SKM-1 treated with dmso at 0.1 percent for 144 hours (cell line): ENCODE measurements around the gene CACNA1C.

Experiments
- DNase-seq: peaks from one replicate; lab custom pipeline; 2025; ENCODE audit not compliant: unreplicated experiment; lab: John Stamatoyannopoulos, UW

CACNA1C gene

GRCh38 chr12:2311020-2311778, 258.4 kb downstream of the CACNA1C start:
- no peak for DNase-seq

GRCh38 chr12:2312175-2312574, 259.4 kb downstream of the CACNA1C start:
- no peak for DNase-seq

- DNase-seq = no peak
These were observed 260.0 kb downstream of the CACNA1C start for GRCh38 chr12:2312770-2313169.

GRCh38 chr12:2314492-2314891, 261.7 kb downstream of the CACNA1C start:
- DNase-seq = no peak

GRCh38 chr12:2317772-2318171, 265.0 kb downstream of the CACNA1C start:
- DNase-seq = no peak

- DNase-seq = no peak
These were observed 265.5 kb downstream of the CACNA1C start for GRCh38 chr12:2318286-2318685.

GRCh38 chr12:2319136-2319535, 266.3 kb downstream of the CACNA1C start:
- DNase-seq = no peak

GRCh38 chr12:2319737-2320506, 267.1 kb downstream of the CACNA1C start:
- no peak for DNase-seq

GRCh38 chr12:2320841-2321240, 268.1 kb downstream of the CACNA1C start:
- DNase-seq = no peak

- DNase-seq = no peak
These were observed 269.9 kb downstream of the CACNA1C start for GRCh38 chr12:2322554-2323120.

GRCh38 chr12:2323532-2324255, 270.9 kb downstream of the CACNA1C start:
- DNase-seq = no peak

GRCh38 chr12:2324387-2324786, 271.6 kb downstream of the CACNA1C start:
- DNase-seq = no peak

GRCh38 chr12:2325519-2325918, 272.7 kb downstream of the CACNA1C start:
- DNase-seq = no peak

GRCh38 chr12:2326470-2326869, 273.7 kb downstream of the CACNA1C start:
- DNase-seq = no peak

- no peak for DNase-seq
These were observed 275.9 kb downstream of the CACNA1C start for GRCh38 chr12:2328661-2329060.

GRCh38 chr12:2329661-2330210, 276.9 kb downstream of the CACNA1C start:
- DNase-seq = no peak

GRCh38 chr12:2332236-2332635, 279.4 kb downstream of the CACNA1C start:
- no peak for DNase-seq

- no peak for DNase-seq
These were observed 280.2 kb downstream of the CACNA1C start for GRCh38 chr12:2332947-2333346.

- DNase-seq = peak; percentile 1
These were observed 280.9 kb downstream of the CACNA1C start for GRCh38 chr12:2333491-2334195.

GRCh38 chr12:2334271-2334670, 281.5 kb downstream of the CACNA1C start:
- no peak for DNase-seq
